NCI-H2081 treated with DMSO at 0.1 percent for 48 hours (cell line): Measurements from ENCODE around the gene SYNE3.
"Not testable (repeated sequence)": the region's sequence is repeated elsewhere in the genome, so short reads cannot be mapped to it uniquely, and the experiment has no call there.

Experiments used
- DNase-seq: peaks from one replicate; lab custom pipeline; 2025; lab: John Stamatoyannopoulos, UW

The SYNE3 gene

DNA sequence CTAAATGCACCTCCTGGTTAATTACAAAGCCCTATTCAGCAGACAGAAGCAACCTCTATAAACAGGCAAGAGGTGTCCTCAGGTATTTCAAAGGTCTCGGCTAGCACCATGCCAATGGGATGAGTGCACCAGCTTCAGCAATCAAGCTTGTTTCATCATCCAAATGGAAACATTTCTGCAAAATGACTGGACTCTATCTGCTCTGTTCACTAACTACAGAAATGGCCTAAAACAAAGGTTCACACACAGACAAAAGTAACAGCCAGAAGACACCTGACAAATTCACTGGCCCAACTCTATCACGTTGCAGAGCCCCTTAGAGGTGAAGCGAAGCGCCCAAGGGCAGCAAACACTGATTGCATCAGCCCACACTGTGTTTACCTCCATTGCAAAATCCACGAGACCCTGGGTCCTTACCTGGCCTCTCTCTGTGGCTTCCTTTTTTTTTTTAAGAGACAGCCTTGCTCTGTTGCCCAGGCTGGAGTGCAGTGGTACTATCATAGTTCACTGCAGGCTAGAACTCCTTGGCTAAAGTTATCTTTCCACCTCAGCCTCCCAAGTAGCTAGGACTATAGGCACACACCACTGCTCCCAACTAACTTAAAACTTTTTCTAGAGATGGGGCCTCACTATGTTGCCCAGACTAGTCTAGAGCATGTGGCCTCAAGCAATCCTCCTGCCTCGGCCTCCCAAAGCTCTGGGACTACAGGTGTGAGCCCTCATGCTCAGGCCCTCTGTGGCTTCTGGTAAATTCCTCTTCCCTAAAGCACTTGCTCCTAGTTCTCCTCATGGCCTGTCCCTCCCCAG lies 8.5 kb upstream of the SYNE3 start:
- no peak for DNase-seq

DNA sequence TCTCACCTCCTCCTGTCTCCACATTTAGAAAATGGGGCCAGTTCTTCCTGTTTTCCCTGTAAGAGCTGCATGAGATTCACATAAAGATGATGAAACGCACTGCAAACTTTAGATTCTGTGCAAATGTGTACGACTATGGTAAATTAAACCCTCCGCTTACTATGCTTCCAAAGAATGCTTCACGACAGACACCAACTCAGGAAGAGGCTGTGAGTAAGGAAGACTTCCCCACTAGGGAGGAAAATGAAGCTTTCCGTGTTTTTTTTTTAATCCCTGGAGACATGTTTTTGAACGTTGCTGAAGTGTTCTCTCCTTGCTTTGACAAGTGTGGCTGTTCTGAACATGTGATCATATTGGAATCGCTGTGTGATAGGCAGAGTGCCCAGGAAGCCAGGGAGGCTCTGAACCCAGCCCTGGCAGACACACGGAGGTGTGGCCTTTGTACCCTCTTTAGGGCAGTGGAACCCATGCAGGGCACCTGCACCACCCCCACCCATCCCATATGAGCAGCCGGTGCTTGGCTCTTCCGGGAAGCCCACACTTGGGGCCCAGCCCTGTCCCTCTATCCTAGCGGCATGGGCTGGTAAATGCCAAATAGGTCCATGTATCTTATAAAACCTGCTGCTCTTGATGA lies 7.5 kb upstream of the SYNE3 start:
- DNase-seq, result no peak

DNA sequence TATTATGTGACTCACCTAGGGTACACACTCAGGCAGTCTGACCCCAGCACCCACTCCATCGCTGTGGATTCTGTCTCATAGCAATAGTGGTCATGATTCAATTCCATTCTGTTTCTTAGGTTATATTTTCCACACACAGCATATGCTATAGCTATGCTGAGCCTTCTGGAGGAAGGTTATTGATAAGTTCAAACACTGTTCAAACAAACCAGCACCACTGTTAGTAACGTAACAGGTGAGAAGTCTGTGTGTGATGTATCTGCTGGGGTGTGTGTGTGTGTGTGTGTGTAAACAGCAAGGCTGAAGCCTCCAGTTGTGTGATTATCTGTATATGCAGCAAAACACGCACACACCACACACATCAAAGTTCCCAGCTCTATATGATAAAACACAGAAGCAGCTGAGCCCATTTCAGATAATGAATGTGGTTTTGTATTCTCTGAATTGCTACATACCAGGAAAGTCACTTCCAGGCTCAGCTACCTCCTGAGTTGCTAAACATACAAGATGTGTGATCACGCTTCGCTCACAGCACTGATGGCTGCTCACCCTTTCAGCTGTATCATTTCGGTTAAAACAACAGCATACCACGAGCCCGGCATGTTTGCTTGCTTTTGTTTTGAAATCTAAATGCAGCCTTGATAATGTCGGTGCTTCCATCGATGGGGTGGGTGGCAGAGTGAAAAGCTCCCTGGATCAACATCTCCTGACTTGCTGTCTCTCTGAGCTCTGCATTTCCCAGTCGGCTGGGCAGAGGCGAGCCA lies 6.8 kb upstream of the SYNE3 start:
- no peak for DNase-seq

DNA sequence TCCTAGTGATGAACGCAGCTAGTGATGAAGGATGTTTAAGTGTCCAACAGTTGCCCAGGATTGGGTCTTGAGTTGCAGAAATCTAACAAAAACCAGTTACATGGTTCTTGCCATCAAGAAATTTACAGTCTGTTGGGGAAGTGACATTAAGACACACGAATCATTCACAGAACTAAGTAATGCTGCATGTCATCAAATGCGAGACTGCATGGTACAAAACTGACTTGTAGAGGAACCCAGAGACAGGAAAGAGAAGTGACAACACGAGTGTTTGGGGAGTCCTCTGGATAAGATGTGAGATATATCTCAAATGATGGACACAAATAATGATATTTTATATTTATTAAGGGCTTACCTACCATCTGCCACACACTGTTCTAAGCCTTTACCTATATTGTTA lies 6.1 kb upstream of the SYNE3 start:
- DNase-seq, result no peak

DNA sequence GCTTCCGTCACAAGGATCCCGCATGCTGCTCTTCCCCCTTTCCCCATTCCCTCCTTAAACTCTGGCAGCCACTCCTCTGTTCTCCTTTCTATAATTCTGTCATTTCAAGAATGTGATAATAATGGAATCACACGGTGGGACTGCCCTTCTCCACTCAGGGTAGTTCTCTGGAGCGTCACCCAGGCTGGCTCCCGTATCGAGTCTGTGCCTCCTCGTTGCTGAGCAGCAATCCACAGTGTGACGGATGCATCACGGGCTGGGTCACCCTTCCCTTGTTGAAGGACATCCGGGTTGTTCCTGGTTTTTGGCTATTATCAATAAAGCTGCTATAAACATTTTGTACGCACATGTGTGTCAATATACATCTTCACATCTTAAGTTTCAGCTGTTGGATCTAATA lies 5.7 kb upstream of the SYNE3 start:
- DNase-seq, result no peak

DNA sequence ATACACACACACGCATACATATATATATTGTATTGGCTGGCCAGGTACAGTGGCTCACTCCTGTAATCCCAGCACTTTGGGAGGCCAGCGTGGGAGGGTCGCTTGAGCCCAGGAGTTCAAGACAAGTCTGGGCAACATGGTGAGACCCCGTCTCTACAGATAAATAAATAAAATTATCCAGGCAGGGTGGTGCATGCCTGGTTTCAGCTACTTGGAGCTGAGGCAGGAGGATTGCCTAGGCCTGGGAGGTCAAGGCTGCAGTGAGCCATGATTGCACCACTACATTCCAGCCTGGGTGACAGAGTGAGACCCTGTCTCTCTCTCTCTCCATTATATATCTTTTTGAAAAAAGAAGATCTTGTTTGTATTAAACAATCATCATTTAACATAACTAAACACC lies 4.6 kb upstream of the SYNE3 start:
- DNase-seq, result no peak

DNA sequence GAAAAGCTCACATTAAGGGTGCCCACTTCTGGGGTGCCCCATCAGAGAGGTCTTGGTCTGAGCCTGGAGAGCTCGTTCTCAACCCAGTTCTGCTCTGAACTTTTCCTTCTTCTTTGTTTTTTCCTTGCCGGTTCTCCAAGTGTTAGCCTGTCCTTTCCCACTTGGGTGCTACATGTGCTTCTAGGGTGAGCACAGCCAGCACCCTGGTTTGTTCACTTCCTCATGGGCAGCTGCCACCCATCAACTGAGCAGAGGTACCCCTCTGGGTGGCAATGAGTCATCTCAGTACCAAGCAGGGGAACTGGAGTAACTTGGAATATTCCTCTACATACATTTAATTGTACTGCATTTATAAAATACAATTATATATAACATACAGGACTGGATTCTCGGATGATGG lies 3.9 kb upstream of the SYNE3 start:
- DNase-seq, result no peak

DNA sequence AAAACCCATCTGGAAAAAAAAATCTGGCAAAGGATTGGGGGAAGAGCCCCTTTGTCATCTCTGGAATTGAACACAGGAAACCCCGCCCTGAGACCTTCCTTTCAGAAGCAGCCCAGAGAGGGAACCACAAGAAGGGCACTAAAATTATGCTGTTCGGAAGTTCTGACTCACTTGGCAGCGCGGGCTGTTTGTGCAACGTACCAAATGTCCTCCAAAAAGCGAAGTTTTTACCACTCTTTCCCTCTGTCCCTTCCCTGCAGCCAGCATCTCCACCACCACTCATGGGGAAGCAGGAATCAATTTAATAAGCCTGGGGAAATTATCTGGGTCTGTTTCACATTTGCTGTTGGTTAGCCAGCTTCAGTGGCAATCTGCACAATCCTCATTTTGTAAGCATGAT lies 3.2 kb upstream of the SYNE3 start:
- no peak for DNase-seq

DNA sequence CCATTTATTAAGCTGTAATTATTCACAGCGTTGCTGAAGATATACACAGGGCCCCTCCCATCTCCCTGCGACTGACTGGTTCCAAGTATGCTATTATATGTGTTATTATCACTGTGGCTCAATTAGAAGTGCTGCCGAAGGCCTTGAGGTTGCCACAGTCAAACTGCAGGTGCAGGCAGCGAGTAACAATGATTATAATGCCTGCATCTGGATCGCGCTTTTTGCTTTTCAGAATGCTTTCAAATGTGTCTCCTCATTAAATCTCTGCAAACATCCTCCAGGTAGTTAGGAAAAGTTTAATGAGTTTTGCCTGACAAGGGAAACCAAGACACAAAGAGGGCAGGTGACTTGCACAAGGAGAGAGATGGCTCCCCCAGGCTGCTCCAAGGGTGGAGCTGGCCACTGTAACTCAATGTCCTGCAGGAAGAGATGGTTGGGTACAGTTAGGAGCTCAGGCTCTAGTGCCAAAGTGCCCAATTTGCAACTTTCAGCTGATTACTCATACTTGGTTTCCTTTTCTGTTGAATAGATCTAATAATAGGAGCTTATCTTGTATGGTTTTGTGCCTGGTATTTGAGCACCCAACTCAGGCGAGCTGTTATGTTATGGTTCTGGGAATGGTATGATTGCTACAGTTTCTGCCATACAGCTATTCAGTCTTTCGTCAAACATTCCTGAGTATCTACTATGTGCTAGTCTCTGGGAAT lies 1.7 kb upstream of the SYNE3 start:
- no peak for DNase-seq

DNA sequence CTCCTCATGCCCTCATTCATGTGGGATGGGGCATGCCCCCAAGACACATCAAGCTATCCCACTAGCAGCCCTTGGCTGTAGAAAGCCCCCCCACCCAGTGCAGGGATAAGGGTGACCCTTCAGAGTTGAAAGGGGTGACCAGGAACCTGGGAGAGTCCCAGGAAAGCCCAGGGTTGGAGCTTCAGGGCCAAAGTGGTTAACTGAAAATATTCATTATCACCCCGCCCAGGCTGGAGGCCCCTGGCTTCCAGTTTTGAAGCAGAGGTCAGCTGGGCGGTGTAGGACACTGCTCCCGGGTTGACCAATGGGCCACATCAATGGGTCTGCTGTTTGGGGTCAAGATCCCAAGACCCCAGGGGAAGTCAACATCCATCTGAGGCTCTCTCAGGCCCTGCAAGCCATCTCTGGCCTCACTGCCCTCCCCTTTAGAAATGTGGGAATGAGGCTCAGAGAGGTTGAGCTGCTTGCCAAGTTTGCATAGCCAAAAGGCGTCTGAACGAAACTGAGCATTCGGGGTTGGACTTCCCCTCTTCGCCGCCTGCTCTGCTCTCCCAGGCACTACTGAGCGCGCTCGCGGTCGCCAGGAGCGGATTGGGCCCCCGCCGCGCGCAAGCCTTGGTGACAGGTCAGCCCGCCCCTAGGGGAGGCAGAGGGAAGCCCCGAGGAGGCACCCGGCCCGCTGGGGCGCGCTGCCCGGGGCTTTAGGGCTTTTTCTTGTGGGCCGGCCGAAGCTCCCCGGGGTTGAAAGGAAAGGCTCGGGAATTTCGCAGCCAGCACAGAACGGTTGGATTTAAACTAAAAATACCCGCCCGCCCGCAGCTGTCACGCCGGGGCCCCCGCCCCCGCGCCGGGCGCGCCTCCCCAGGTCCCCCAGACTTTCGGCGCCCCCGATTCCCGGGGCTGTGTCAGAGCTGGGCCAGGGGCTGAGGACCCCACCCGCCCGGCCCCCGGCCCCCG lies 576 bp downstream of the SYNE3 start:
- DNase-seq, result no peak

DNA sequence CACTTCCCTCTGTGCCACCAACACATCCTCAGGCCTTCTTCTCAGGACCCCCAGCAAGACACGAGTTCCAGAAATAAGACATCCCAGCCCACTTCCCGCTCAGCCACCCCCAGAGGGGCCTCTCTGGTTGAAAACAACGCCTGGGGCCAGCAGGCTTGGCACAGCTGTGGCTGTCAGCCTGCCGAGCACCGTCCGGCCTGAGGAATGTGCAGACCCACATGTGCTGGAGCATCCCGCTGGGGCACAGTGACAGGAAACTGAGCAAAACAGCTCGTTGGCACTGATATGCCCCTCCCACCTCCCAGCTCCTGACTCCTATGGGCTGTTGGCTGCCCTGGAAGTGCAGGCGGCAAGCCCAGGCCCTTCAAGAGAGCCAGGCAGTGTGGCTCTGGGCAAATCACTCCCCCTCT lies 1.4 kb downstream of the SYNE3 start:
- DNase-seq, result no peak

DNA sequence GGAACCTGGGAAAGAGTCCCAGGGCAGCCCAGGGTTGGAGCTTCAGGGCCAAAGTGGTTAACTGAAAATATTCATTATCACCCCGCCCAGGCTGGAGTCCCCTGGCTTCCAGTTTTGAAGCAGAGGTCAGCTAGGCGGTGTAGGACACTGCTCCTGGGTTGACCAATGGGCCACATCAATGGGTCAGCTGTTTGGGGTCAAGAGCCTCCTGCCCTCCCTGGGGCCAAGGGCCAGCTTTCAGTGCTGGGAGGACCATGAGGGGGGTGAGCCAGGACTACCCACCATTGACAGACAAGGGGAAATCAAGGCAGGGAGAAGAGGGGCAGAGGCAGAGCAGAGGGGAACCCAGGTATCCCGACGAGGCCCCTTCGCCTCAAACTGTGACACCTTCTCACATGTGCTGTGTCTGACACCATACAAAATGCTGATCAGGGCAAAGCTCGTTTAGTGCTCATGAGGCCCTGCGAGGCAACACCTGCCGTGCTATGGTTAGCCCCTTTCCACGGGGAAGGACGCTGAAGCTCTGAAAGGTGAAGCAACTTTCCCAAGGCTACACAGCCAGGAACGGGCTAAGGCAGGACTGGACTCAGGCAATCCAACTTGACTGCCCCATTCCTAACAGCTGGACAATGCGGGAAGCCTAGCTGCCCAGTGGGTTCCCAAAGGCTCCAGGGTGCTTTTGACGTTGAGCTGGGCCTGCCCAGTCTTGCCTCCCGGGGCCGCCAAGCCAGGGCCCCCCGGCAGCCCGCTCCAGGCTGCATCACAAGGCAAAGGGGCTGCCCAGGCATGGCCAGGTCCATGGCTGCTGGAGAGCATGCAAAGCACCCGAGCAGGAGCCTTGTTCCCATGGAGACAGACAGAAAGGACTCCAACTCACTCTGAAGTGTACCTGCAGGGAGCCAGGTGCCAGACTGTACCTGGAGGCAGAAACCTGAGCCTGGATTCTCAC lies 2.0 kb downstream of the SYNE3 start:
- DNase-seq, result no peak

DNA sequence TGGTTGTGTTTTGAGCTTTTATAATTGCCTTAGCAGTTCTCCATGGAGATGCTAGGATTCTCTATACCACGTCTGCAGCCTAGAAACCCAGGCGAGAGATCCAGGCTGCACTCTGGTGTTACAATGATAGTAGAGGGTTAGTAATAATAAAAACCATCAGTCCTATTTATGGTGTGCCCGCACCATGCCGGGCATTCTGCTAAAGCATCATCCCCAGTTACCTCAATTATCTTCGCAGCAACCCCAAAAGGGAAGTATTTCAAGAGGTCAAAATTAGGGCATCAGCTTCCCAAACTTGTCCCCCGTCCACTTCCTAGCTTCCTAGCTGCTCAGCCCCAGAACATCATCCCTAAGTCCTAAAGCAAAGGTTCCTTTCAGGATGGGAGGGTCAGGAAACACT lies 3.2 kb downstream of the SYNE3 start:
- no peak for DNase-seq

DNA sequence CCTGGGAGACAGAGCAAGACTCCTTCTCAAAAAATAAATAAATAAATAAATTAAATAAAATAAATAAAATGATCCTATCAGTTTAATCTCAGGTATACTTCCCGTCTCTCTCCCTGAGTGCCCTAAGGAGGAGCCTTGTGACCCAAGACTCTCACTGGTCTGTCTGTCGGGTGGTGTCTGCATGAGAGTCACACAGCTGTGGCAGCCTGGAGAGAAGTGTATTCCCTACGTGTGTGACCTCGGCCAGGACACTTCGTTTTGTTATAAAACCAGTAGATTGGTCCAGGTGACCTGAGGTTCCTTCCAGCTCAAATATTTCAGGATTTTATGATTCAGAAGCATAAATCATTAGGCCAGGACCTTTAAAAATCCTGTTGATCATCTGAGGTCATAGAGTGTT lies 4.8 kb downstream of the SYNE3 start:
- no peak for DNase-seq

DNA sequence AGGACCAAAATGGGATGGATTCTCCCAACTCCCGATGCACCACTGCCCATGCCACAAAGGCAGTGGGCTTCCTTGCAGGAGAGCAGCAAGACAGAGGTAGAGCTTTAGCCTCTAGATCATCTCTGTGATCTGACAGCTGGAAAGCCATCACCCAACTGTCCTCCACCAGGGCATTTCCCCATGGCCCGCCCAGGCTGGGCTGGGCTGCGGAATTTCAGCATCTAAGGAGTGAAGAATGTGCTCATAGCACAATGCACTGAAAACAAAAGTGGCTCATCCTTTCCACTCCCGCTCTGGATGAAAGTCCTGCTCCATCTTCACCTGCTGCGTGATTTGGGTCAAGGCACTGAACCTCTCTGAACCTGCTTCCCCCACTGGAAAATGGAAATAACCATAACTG lies 5.6 kb downstream of the SYNE3 start:
- DNase-seq, result no peak

DNA sequence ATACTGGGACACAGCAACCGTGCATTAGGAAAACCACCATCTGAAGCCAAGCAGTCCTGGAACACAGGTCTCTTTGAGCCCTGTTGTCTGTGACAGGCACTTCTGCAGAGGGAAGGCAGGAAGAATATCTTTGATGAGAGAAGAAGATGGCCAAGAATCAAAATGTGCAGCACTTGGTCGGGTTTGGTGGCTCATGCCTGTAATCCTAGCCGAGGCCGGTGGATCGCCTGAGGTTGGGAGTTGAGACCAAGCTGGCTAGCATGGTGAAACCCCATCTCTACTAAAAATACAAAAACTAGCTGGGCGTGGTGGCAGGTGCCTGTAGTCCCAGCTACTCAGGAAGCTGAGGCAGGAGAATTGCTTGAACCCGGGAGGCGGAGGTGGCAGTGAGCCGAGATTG lies 6.1 kb downstream of the SYNE3 start:
- not testable (repeated sequence) for DNase-seq

DNA sequence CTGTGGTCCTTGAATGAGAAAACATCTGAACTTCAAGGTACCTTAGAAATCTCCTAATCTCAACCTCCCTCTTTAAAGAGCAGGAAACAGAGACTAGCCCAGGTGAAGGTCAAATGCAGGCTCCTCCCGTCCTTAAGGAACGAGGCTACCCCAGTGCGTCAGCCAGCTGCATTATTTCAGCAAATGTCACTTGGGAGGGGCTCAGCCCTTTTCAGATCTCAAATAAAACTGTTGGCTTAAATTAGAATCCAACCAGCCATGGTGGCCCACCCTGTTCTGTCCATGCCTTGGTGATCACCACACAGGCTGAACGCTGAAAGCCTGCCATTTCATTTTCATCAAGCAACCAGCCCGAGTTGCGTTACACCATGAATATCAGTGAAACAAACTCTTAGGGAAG lies 7.0 kb downstream of the SYNE3 start:
- DNase-seq, result no peak

DNA sequence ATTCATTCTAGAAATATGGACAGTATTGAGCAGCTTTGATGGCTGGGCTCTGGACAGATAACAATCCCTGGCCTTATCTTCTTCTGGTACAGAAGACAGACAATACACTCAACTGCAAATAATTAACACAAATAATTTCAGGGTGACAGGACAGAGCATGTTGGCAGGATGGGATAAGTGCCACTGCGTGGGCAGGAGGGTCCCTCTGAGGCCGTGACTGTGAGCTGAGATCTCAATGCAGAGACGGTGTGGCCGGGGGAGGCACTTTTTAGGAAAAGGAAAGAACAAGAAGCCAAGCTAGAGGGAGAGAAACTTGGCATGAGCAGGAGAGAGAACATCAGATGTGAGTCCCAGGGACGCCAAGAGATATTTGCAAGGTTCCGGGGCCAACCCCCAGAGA lies 8.1 kb downstream of the SYNE3 start:
- no peak for DNase-seq

DNA sequence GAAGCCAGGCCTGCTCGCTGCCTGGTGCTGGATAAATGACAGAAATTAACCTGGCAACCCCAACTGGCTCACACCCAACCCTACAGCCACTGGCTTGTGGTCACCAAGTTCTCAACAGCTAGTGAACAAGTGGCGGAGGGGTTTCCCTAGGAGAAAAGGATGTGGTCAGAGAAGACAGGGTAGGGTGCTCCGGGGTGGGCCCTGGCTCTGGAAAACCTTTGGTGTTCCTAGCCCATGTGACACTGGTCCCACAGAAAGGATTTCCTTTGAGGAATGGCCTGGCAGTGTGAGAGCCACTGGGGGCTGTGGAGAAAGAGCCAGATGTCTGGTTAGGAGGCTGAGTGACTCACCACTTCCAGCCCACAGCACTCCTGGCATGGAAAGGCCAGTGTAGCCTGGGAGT lies 8.7 kb downstream of the SYNE3 start:
- no peak for DNase-seq

DNA sequence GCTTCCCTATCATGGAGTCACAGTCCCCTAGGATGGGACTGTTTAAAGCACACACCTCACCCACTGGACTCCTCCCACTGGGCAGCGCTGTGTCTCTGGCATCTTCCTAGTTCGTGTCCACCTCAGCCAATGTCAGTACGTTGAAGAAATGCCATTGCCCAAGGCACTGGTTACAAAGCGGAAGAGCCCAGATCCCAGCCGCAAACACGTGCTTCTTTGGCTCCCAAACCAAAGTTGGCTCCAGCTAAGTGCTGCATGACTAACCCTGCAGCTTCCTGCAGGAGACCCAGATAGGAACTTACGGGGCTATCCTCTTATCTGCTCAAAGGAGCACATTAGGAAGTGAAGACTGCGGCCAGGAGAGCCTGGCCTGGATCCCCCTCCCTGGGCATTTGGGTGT lies 9.3 kb downstream of the SYNE3 start:
- no peak for DNase-seq
